ENCODE data around the gene ZNF473.
"Not testable (repeated sequence)": the region's sequence is repeated elsewhere in the genome, so short reads cannot be mapped to it uniquely, and the experiment has no call there.

ZNF473 gene

DNA sequence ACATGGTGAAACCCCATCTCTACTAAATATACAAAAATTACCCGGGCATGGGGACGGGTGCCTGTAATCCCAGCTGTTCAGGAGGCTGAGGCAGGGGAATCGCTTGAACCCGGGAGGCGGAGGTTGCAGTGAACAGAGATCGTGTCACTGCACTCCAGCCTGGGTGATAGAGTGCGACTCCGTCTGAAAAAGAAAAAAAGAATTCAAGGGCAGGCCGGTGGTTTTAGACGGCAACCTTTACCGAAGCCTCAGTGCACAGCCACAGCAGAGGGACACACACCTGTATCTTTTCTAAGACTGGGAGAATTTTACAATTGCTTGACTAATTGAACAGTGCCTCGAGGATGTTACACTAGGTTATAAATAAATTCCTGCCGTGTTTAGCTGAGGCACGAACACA is 73.9 kb downstream of the ZNF473 start:
- not testable (repeated sequence) for DNase-seq (ENCODE audit: low read depth in 3 of 3)

- not testable (repeated sequence) for DNase-seq (ENCODE audit: low read depth in 3 of 3)
Measured at GRCh38 chr19:50100946-50101345, 75.1 kb downstream of the ZNF473 start.
